Keratinocyte (primary cell): ENCODE results near the gene MRPL52.

Source experiments
- CTCF ChIP-seq, 3 experiments: IDR thresholded peaks in 1 of 3; conservative IDR thresholded peaks in 1 of 3; optimal IDR thresholded peaks in 1 of 3; 2 replicates in 2 of 3; 3 replicates in 1 of 3; pipeline versions ENCODE3 to v1.5.1; 2011; ENCODE audit warnings: low read length in 3 of 3, mild to moderate bottlenecking in 3 of 3, moderate library complexity in 2 of 3, control low read depth in 1 of 3, inconsistent platforms in 1 of 3; ENCODE audit not compliant: insufficient read depth in 2 of 3; ENCODE audit errors: extremely low read depth in 1 of 3
- EZH2 ChIP-seq: IDR thresholded peaks from one replicate; pipeline ENCODE4 v1.6.1; 2012; ENCODE audit warnings: inconsistent platforms, mild to moderate bottlenecking, low read length, moderate library complexity

- TF ChIP-seq CTCF (optimal IDR thresholded peaks at IDR 0.05 in 1 of 3, IDR thresholded peaks at IDR 0.05 in 1 of 3, conservative IDR thresholded peaks at IDR 0.05 in 1 of 3; ENCODE audit: extremely low read depth in 1 of 3, insufficient read depth in 2 of 3, low read length in 3 of 3) (no peak), EZH2 (no peak)
Measured at GRCh38 chr14:22846811-22847307, 17.2 kb downstream of the MRPL52 start.
